Panc1 (cell line): ENCODE data around the gene PLAU. TPM values are rescaled to one million over a fixed set of nuclear protein-coding genes. Genes with fewer than 3 reads are reported as not detected.

Experiments
- ATAC-seq: fragments of 200-7000 bp; cut with Tn5 transposase; 2 replicates; pipeline ENCODE4 v1.9.1; 2020; ENCODE audit warnings: mild to moderate bottlenecking, moderate library complexity
- BruUV-seq: library from RNA; stranded (reverse); fragments of 400-500 nt; replicated peaks from 2 replicates; lab custom pipeline; 2021; lab: Mats Ljungman, UMichigan
- CTCF ChIA-PET: fragments of 300-600 bp; sonication (Branson Sonifier 250); formaldehyde crosslinking; loops from one replicate; lab custom pipeline; 2022; ENCODE audit warnings: antibody characterized with exemption; lab: Charles Lee
- POLR2A ChIA-PET: fragments of 300-600 bp; sonication (Branson Sonifier 250); formaldehyde crosslinking; loops from one replicate; lab custom pipeline; 2022; ENCODE audit warnings: antibody characterized with exemption; lab: Charles Lee
- DNase-seq: peaks from one replicate; pipeline ENCODE4 v3.0.0-alpha.2; 2010; ENCODE audit warnings: low read depth, low spot score
- H3K27ac ChIP-seq: 2 replicates; pipeline ENCODE4 v1.5.1; 2011; ENCODE audit warnings: mild to moderate bottlenecking, low read length, inconsistent platforms
- H3K27me3 ChIP-seq: fragments of 200-500 bp; sonication (Bioruptor generic); 2 replicates; pipeline ENCODE4 v1.6.0; 2014; ENCODE audit warnings: low read length, inconsistent platforms; ENCODE audit not compliant: control insufficient read depth, insufficient read depth
- H3K36me3 ChIP-seq: fragments of 200-500 bp; sonication (Bioruptor generic); 2 replicates; pipeline ENCODE4 v1.5.1; 2014; ENCODE audit warnings: inconsistent platforms, mild to moderate bottlenecking, low read length, moderate library complexity; ENCODE audit not compliant: control insufficient read depth, insufficient read depth
- H3K4me1 ChIP-seq: 2 replicates; pipeline ENCODE4 v1.5.1; 2011; ENCODE audit warnings: inconsistent platforms, mild to moderate bottlenecking, low read length, moderate library complexity; ENCODE audit not compliant: control insufficient read depth, insufficient read depth
- H3K4me3 ChIP-seq, 2 experiments: 2 replicates each; pipeline ENCODE4 v1.5.1; 2011 to 2012; ENCODE audit warnings: low read depth in 2 of 2, low read length in 2 of 2, mild to moderate bottlenecking in 2 of 2, inconsistent platforms in 1 of 2, moderate library complexity in 1 of 2
- H3K9me3 ChIP-seq: fragments of 200-500 bp; sonication (Bioruptor generic); 2 replicates; pipeline ENCODE4 v1.5.1; 2014; ENCODE audit warnings: low read depth, mild to moderate bottlenecking, inconsistent platforms, low read length, moderate library complexity; ENCODE audit not compliant: control insufficient read depth, insufficient read depth
- CTCF ChIP-seq: fragments of 450-650 bp; IDR thresholded peaks from 2 replicates; pipeline ENCODE4 v1.5.1; 2017; ENCODE audit warnings: mild to moderate bottlenecking
- POLR2AphosphoS5 ChIP-seq: IDR thresholded peaks from 2 replicates; pipeline ENCODE4 v1.6.1; 2012; ENCODE audit warnings: mild to moderate bottlenecking, low read depth, low read length, moderate library complexity
- SIN3A ChIP-seq: IDR thresholded peaks from 2 replicates; pipeline ENCODE4 v1.6.1; 2012; ENCODE audit warnings: low read depth, mild to moderate bottlenecking, low read length, moderate library complexity, borderline replicate concordance; ENCODE audit not compliant: insufficient read depth
- TCF7L2 ChIP-seq: IDR thresholded peaks from 2 replicates; pipeline ENCODE4 v1.6.1; 2011; ENCODE audit warnings: mild to moderate bottlenecking, low read depth, low read length, inconsistent platforms
- in situ Hi-C: cut with HindIII; loops from 2 replicates; pipeline ENCODE4 v1.10.0; 2016; ENCODE audit warnings: low sequenced_read_pairs, low pct_unique_long_range_greater_than_20kb
- intact Hi-C: fragments of 100-400 bp; cut with micrococcal nuclease; formaldehyde crosslinking; loops from one replicate; pipeline ENCODE4 v1.10.0; 2022; ENCODE audit not compliant: unreplicated experiment
- total RNA-seq: library from RNA; stranded (reverse); gene quantifications from one replicate; pipeline ENCODE4 v1.2.1, GENCODE V29; 2021; ENCODE audit not compliant: unreplicated experiment
- TF ChIP-seq, protein P1 (sequence below), 2 experiments: IDR thresholded peaks; 2 replicates each; pipeline ENCODE4 v1.6.1; 2011 to 2012; ENCODE audit warnings: low read depth in 2 of 2, control low read depth in 1 of 2, low read length in 1 of 2, mild to moderate bottlenecking in 1 of 2, moderate library complexity in 1 of 2; ENCODE audit not compliant: insufficient read depth in 1 of 2

PLAU gene
- total RNA-seq, 1 experiment from 2014 or later, result 305 TPM

GRCh38 chr10:73910401-73910763 lies 550 bp upstream of the PLAU start:
- peaks cover 2% of the 10 kb centered on the region; the same call in 1 of the 2 replicates for H3K36me3 ChIP-seq
- ATAC-seq (peak; percentile 6), DNase-seq (no peak)
- H3K27me3 ChIP-seq, result no peaks in the 10 kb centered on the region
- intact Hi-C loops (no loop called here), in situ Hi-C loops (no loop called here)
- no peaks in the 10 kb centered on the region for H3K9me3 ChIP-seq
- peak overlapping the region; percentile 97 for H3K27ac ChIP-seq
- TF ChIP-seq, protein P1, sequence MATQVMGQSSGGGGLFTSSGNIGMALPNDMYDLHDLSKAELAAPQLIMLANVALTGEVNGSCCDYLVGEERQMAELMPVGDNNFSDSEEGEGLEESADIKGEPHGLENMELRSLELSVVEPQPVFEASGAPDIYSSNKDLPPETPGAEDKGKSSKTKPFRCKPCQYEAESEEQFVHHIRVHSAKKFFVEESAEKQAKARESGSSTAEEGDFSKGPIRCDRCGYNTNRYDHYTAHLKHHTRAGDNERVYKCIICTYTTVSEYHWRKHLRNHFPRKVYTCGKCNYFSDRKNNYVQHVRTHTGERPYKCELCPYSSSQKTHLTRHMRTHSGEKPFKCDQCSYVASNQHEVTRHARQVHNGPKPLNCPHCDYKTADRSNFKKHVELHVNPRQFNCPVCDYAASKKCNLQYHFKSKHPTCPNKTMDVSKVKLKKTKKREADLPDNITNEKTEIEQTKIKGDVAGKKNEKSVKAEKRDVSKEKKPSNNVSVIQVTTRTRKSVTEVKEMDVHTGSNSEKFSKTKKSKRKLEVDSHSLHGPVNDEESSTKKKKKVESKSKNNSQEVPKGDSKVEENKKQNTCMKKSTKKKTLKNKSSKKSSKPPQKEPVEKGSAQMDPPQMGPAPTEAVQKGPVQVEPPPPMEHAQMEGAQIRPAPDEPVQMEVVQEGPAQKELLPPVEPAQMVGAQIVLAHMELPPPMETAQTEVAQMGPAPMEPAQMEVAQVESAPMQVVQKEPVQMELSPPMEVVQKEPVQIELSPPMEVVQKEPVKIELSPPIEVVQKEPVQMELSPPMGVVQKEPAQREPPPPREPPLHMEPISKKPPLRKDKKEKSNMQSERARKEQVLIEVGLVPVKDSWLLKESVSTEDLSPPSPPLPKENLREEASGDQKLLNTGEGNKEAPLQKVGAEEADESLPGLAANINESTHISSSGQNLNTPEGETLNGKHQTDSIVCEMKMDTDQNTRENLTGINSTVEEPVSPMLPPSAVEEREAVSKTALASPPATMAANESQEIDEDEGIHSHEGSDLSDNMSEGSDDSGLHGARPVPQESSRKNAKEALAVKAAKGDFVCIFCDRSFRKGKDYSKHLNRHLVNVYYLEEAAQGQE (IDR thresholded peaks at IDR 0.05; ENCODE audit: insufficient read depth in 1 of 2, low read depth in 2 of 2, low read length in 1 of 2), result no peak
- TF ChIP-seq SIN3A, result no peak
- no peak for TF ChIP-seq CTCF
- TF ChIP-seq POLR2AphosphoS5, result no peak
- TF ChIP-seq TCF7L2, result no peak
- TSS peak; percentile 73 for BruUV-seq
- CTCF ChIA-PET, result interaction anchor here (0.9 kb wide), 1 partner anchor 22 kb away, joined by 5 read pairs; no protein-coding TSS in a partner anchor
- POLR2A ChIA-PET, result interaction anchor here (0.5 to 0.9 kb wide), 2 partner anchors 20 to 24 kb away, joined by 3 to 7 read pairs; no protein-coding TSS in a partner anchor
- H3K4me1 ChIP-seq, result peaks cover 76% of the 10 kb centered on the region
- peak overlapping the region; percentile 73 to 77 for H3K4me3 ChIP-seq

DNA sequence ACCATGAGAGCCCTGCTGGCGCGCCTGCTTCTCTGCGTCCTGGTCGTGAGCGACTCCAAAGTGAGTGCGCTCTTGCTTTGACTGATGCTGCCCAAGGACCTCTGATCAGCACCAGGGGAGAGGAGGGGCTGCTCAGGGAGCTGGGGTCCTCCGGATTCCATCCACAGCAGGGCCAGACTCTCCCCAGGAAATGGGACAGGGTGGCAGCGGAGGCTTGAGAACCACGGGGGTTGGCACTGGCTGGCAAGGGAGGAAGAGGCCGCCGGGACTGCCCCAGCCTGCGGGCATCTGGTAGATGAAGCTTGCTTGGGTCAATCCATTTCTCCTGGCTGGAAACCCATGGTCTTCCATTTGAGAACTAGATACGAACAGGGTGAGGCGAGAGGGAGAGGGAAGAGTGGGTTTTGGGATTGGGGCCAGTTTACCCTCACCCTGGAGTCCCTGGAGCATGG lies 647 bp downstream of the PLAU start:
- no peak for DNase-seq
- intact Hi-C loops (no loop called here), in situ Hi-C loops (no loop called here)
- ATAC-seq, result no peak; the same call in 1 of the 2 replicates
- Histone ChIP-seq H3K9me3 (no peaks in the 10 kb centered on the region), H3K27ac (peak overlapping the region; percentile 97), H3K4me3 (peak overlapping the region; percentile 73 to 77), H3K36me3 (peaks cover 2% of the 10 kb centered on the region; the same call in 1 of the 2 replicates), H3K4me1 (peaks cover 72% of the 10 kb centered on the region), H3K27me3 (no peaks in the 10 kb centered on the region)
- no TSS peak for BruUV-seq
- ChIA-PET POLR2A (interaction anchor here (0.6 kb wide), 1 partner anchor 25 kb away, joined by 3 read pairs; no protein-coding TSS in a partner anchor), CTCF (interaction anchor here (1.1 to 1.3 kb wide), 2 partner anchors 25 to 28 kb away, joined by 3 to 5 read pairs; no protein-coding TSS in a partner anchor)
- TF ChIP-seq SIN3A, result no peak
- TF ChIP-seq TCF7L2, result 0 out of 2 replicates have a peak, but pooled peaks have one; percentile 24

GRCh38 chr10:73914036-73914435 lies 3.1 kb downstream of the PLAU start:
- TF ChIP-seq CTCF (no peak), SIN3A (no peak; the same call in 1 of the 2 replicates), POLR2AphosphoS5 (no peak), TCF7L2 (no peak)
- TF ChIP-seq, protein P1 (IDR thresholded peaks at IDR 0.05; ENCODE audit: insufficient read depth in 1 of 2, low read depth in 2 of 2, low read length in 1 of 2), result no peak
- BruUV-seq, result no TSS peak
- H3K27me3 ChIP-seq, result no peaks in the 10 kb centered on the region
- intact Hi-C loops (no loop called here), in situ Hi-C loops (no loop called here)
- CTCF ChIA-PET, result no interaction called here
- DNase-seq (no peak), ATAC-seq (no peak)
- no peaks in the 10 kb centered on the region for H3K9me3 ChIP-seq
- POLR2A ChIA-PET, result no interaction called here
- H3K27ac ChIP-seq, result peak overlapping the region; percentile 97
- peaks cover 2% of the 10 kb centered on the region; the same call in 1 of the 2 replicates for H3K36me3 ChIP-seq
- H3K4me1 ChIP-seq, result peaks cover 62% of the 10 kb centered on the region
- peak overlapping the region; percentile 73 to 77 for H3K4me3 ChIP-seq
